HepG2 (cell line): ENCODE data around the gene CHID1. TPM values are rescaled to one million over a fixed set of nuclear protein-coding genes. Genes with fewer than 3 reads are reported as not detected.

Source experiments
- EP300 ChIP-seq, 3 experiments: sonication (generic) in 1 of 3; formaldehyde crosslinking in 1 of 3; IDR thresholded peaks; 2 replicates each; pipeline versions ENCODE4 v1.5.1 to v1.6.1; 2011 to 2020; ENCODE audit warnings: low read depth in 2 of 3, low read length in 2 of 3, borderline replicate concordance in 1 of 3, improper control_type of control experiment in 1 of 3, mild to moderate bottlenecking in 1 of 3, missing genetic modification reagents in 1 of 3, moderate library complexity in 1 of 3
- FOXJ3 ChIP-seq: sonication (generic); formaldehyde crosslinking; IDR thresholded peaks from 2 replicates; pipeline ENCODE4 v1.4.0; 2020; ENCODE audit warnings: missing genetic modification reagents, mild to moderate bottlenecking, borderline replicate concordance
- JDP2 ChIP-seq: sonication (generic); formaldehyde crosslinking; IDR thresholded peaks from 2 replicates; pipeline ENCODE4 v1.8.1; 2022; ENCODE audit warnings: missing genetic modification reagents, borderline replicate concordance
- KDM3A ChIP-seq: IDR thresholded peaks from 2 replicates; pipeline ENCODE4 v1.6.1; 2018; ENCODE audit warnings: low read depth, missing compliant biosample characterization
- MIER3 ChIP-seq: IDR thresholded peaks from 2 replicates; pipeline ENCODE4 v1.6.1; 2016; ENCODE audit warnings: missing compliant biosample characterization, borderline replicate concordance
- NCOA5 ChIP-seq: sonication (generic); formaldehyde crosslinking; IDR thresholded peaks from 2 replicates; pipeline ENCODE4 v1.4.0; 2020; ENCODE audit warnings: missing genetic modification reagents
- PHF8 ChIP-seq: sonication (generic); formaldehyde crosslinking; IDR thresholded peaks from 2 replicates; pipeline ENCODE4 v1.5.0; 2020; ENCODE audit warnings: missing genetic modification reagents
- RAD51 ChIP-seq: fragments of 450-650 bp; IDR thresholded peaks from 2 replicates; pipeline ENCODE4 v1.6.1; 2016; ENCODE audit warnings: borderline replicate concordance
- TRAFD1 ChIP-seq: sonication (generic); formaldehyde crosslinking; IDR thresholded peaks from 2 replicates; pipeline ENCODE4 v1.5.1; 2020; ENCODE audit warnings: missing genetic modification reagents, mild to moderate bottlenecking, borderline replicate concordance
- U2AF1 ChIP-seq: fragments of 200-400 bp; formaldehyde crosslinking; optimal IDR thresholded peaks from 2 replicates; pipeline ENCODE3; 2017; ENCODE audit warnings: mild to moderate bottlenecking, low read depth, low read length
- ZBTB44 ChIP-seq: sonication (generic); formaldehyde crosslinking; IDR thresholded peaks from 2 replicates; pipeline ENCODE4 v1.4.0; 2020; ENCODE audit warnings: missing genetic modification reagents
- ZNF780A ChIP-seq: sonication (generic); formaldehyde crosslinking; IDR thresholded peaks from 2 replicates; pipeline ENCODE4 v1.8.0; 2022; ENCODE audit warnings: mild to moderate bottlenecking, missing genetic modification reagents, moderate library complexity
- polyA plus RNA-seq, 8 experiments: library from polyadenylated mRNA; depleted of rRNA in 3 of 8; stranded (reverse) in 7 of 8; unstranded in 1 of 8; fragments of >200 nt; fragmentation: Illumina TruSeq in 4 of 8; extraction: Trizol in 4 of 8; gene quantifications; 2 replicates each; pipeline versions ENCODE4 v1.2.1 to v1.2.3, GENCODE V29; 2011 to 2016; ENCODE audit warnings: low read depth in 4 of 8, missing spikeins in 1 of 8, mixed read lengths in 1 of 8; ENCODE audit not compliant: insufficient read depth in 1 of 8
- total RNA-seq, 5 experiments: library from RNA; depleted of rRNA; stranded (reverse); fragments of >200 nt; fragmentation: Illumina TruSeq; extraction: Trizol; gene quantifications; 2 replicates each; pipeline ENCODE4 v1.2.3, GENCODE V29; 2016; ENCODE audit warnings: low read depth in 1 of 5
- TF ChIP-seq, protein P1 (sequence below): sonication (generic); formaldehyde crosslinking; IDR thresholded peaks from 2 replicates; pipeline ENCODE4 v1.4.0; 2020; ENCODE audit warnings: mild to moderate bottlenecking, missing genetic modification reagents
- TF ChIP-seq, protein P2 (sequence below): sonication (generic); formaldehyde crosslinking; IDR thresholded peaks from 2 replicates; pipeline ENCODE4 v1.5.0; 2020; ENCODE audit warnings: mild to moderate bottlenecking, missing genetic modification reagents, borderline replicate concordance
- TF ChIP-seq, protein P3 (sequence below): sonication (generic); formaldehyde crosslinking; IDR thresholded peaks from 2 replicates; pipeline ENCODE4 v1.5.1; 2020; ENCODE audit warnings: mild to moderate bottlenecking, missing genetic modification reagents, moderate library complexity

The CHID1 gene
- total and polyA plus RNA-seq, 2 of the 13 experiments (the other 11 are each of a cell fraction or from before 2014, with no cell fraction given), result 65.1 to 93.6 TPM

DNA sequence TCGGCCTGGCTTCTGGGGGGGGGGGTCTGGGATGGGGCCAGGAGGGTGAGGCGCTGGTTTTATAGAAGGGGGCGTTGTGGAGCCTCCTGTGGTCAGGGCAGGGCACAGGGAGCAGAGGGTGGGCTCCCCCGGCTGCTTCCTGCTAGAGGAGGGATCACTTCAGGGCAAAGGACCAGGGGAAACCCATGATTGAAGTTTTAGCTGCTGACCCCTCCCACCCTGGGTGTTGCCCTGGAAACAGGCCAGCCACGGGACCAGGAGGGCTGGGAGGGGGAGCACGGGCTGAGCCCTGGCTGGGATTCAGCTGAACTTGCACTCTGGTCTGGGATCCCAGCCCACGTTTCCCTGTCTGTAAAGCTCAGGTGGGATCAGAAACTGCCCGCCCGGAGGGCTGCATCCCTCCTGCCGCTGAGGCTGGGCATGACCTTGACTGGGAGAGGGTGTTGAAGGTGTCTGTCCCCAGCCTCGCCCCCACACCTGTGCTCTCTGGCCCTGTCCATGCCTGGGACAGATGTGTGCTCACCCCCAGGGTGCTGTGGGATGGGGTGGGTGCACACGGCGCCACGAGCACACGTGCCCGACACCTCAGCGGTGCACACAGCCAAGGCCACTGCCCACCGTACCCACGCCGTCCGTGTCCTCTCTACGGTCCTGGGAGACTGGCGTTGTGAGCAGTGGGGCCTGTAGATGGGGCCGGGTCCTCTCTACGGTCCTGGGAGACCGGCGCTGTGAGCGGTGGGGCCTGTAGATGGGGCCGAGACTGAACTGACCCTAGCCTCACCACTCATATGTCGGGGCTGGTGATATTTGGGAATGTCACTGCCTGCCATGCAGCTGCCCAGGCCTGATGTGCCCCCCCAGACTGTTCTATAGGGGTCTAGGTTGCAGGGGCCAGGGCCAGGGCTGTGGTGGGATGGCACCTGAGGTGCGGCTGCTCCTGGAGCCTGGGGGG lies 65.6 kb downstream of the CHID1 start (continued):
- TF ChIP-seq FOXJ3 (CRISPR knock-in tag) (no peak), TRAFD1 (CRISPR knock-in tag) (no peak), PHF8 (CRISPR knock-in tag) (no peak), ZNF780A (CRISPR knock-in tag) (no peak), MIER3 (CRISPR knock-in tag) (no peak), RAD51 (no peak), EP300 (IDR thresholded peaks at IDR 0.05; ENCODE audit: low read depth in 2 of 2, low read length in 2 of 2) (no peak), EP300 (CRISPR knock-in tag; IDR thresholded peaks at IDR 0.05; ENCODE audit: borderline replicate concordance) (0 out of 2 replicates have a peak, but pooled peaks have one; percentile 22), ZBTB44 (CRISPR knock-in tag) (no peak), U2AF1 (no peak), JDP2 (CRISPR knock-in tag) (no peak), NCOA5 (CRISPR knock-in tag) (no peak), KDM3A (CRISPR knock-in tag) (no peak)
- TF ChIP-seq, protein P1, sequence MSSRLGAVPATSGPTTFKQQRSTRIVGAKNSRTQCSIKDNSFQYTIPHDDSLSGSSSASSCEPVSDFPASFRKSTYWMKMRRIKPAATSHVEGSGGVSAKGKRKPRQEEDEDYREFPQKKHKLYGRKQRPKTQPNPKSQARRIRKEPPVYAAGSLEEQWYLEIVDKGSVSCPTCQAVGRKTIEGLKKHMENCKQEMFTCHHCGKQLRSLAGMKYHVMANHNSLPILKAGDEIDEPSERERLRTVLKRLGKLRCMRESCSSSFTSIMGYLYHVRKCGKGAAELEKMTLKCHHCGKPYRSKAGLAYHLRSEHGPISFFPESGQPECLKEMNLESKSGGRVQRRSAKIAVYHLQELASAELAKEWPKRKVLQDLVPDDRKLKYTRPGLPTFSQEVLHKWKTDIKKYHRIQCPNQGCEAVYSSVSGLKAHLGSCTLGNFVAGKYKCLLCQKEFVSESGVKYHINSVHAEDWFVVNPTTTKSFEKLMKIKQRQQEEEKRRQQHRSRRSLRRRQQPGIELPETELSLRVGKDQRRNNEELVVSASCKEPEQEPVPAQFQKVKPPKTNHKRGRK (CRISPR knock-in tag), result no peak
- TF ChIP-seq, protein P2, sequence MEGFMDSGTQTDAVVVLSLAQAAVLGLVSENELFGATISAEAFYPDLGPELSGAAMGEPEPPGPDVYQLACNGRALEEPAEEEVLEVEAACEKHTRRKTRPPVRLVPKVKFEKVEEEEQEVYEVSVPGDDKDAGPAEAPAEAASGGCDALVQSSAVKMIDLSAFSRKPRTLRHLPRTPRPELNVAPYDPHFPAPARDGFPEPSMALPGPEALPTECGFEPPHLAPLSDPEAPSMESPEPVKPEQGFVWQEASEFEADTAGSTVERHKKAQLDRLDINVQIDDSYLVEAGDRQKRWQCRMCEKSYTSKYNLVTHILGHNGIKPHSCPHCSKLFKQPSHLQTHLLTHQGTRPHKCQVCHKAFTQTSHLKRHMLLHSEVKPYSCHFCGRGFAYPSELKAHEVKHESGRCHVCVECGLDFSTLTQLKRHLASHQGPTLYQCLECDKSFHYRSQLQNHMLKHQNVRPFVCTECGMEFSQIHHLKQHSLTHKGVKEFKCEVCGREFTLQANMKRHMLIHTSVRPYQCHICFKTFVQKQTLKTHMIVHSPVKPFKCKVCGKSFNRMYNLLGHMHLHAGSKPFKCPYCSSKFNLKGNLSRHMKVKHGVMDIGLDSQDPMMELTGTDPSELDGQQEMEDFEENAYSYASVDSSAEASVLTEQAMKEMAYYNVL, result no peak
- TF ChIP-seq, protein P3, sequence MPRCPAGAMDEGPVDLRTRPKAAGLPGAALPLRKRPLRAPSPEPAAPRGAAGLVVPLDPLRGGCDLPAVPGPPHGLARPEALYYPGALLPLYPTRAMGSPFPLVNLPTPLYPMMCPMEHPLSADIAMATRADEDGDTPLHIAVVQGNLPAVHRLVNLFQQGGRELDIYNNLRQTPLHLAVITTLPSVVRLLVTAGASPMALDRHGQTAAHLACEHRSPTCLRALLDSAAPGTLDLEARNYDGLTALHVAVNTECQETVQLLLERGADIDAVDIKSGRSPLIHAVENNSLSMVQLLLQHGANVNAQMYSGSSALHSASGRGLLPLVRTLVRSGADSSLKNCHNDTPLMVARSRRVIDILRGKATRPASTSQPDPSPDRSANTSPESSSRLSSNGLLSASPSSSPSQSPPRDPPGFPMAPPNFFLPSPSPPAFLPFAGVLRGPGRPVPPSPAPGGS (CRISPR knock-in tag), result no peak
